Measurements from ENCODE around the gene UBL5.
"Not testable (repeated sequence)": the region's sequence is repeated elsewhere in the genome, so short reads cannot be mapped to it uniquely, and the experiment has no call there.

The UBL5 gene

GRCh38 chr19:9786342-9786741 lies 41.4 kb upstream of the UBL5 start:
- no peak overlapping the region for H2BK120ac ChIP-seq (ENCODE audit: insufficient read depth, low read length, poor library complexity)
- no peaks in the 10 kb centered on the region for H3K27me3 ChIP-seq (ENCODE audit: insufficient read depth, low read length)
- H2AK5ac ChIP-seq (ENCODE audit: low read length) = no peak overlapping the region
- H3K9me3 ChIP-seq (ENCODE audit: insufficient read depth, low read depth, low read length) = peaks cover 2% of the 10 kb centered on the region
- H3K4me3 ChIP-seq (ENCODE audit: low read depth, low read length) = no peak overlapping the region
- peak overlapping the region; percentile 97 for H3K4me2 ChIP-seq (ENCODE audit: low read length)
- H4K8ac ChIP-seq (ENCODE audit: low read depth, low read length) = peak overlapping the region; percentile 43
- H3K79me1 ChIP-seq (ENCODE audit: low read length) = peaks cover 3% of the 10 kb centered on the region
- no peak overlapping the region for H3K23ac ChIP-seq (ENCODE audit: low read length)
- H3K4me1 ChIP-seq (ENCODE audit: control insufficient read depth in 1 of 2, insufficient read depth in 2 of 2, low read length in 2 of 2) = peaks cover 0 to 6% of the 10 kb centered on the region in 2 experiments
- WGBS (ENCODE audit: extremely low coverage, insufficient coverage, insufficient read length) = no CpG with 5 or more reads among the region's 9 CpGs
- no peak overlapping the region for H3K27ac ChIP-seq (ENCODE audit: low read depth, low read length)
- H3K79me2 ChIP-seq (ENCODE audit: control insufficient read depth, insufficient read depth, low read length, poor library complexity) = no peaks in the 10 kb centered on the region
- peak overlapping the region; percentile 21 for H4K91ac ChIP-seq (ENCODE audit: low read depth, low read length)
- no peak overlapping the region for H4K12ac ChIP-seq (ENCODE audit: low read depth, low read length)
- H2BK5ac ChIP-seq (ENCODE audit: low read depth, low read length, poor library complexity) = no peak overlapping the region
- no peak overlapping the region for H3K4ac ChIP-seq (ENCODE audit: low read depth, low read length)
- no peak overlapping the region for H2BK12ac ChIP-seq (ENCODE audit: low read length)
- no peak overlapping the region for H2AFZ ChIP-seq (ENCODE audit: insufficient read depth, low read length, poor library complexity)
- H3K9ac ChIP-seq (ENCODE audit: low read length) = no peak overlapping the region
- peak overlapping the region; percentile 26 for H3K14ac ChIP-seq (ENCODE audit: low read length)
- H3K18ac ChIP-seq (ENCODE audit: low read length) = no peak overlapping the region
- H3K36me3 ChIP-seq (ENCODE audit: control insufficient read depth in 1 of 2, insufficient read depth in 2 of 2, low read length in 2 of 2) = no peaks in the 10 kb centered on the region
- DNase-seq = no peak

GRCh38 chr19:9786819-9787218 lies 40.9 kb upstream of the UBL5 start:
- H3K14ac ChIP-seq (ENCODE audit: low read length) = no peak overlapping the region
- H4K8ac ChIP-seq (ENCODE audit: low read depth, low read length) = no peak overlapping the region
- no peak overlapping the region for H3K18ac ChIP-seq (ENCODE audit: low read length)
- H3K4ac ChIP-seq (ENCODE audit: low read depth, low read length) = no peak overlapping the region
- H2AK5ac ChIP-seq (ENCODE audit: low read length) = no peak overlapping the region
- H2BK5ac ChIP-seq (ENCODE audit: low read depth, low read length, poor library complexity) = no peak overlapping the region
- H4K91ac ChIP-seq (ENCODE audit: low read depth, low read length) = no peak overlapping the region
- no peak overlapping the region for H4K12ac ChIP-seq (ENCODE audit: low read depth, low read length)
- no peak overlapping the region for H3K27ac ChIP-seq (ENCODE audit: low read depth, low read length)
- no peak overlapping the region for H2BK12ac ChIP-seq (ENCODE audit: low read length)
- H3K4me3 ChIP-seq (ENCODE audit: low read depth, low read length) = no peak overlapping the region
- no peaks in the 10 kb centered on the region for H3K79me2 ChIP-seq (ENCODE audit: control insufficient read depth, insufficient read depth, low read length, poor library complexity)
- no peaks in the 10 kb centered on the region for H3K27me3 ChIP-seq (ENCODE audit: insufficient read depth, low read length)
- H3K23ac ChIP-seq (ENCODE audit: low read length) = no peak overlapping the region
- no CpG with 5 or more reads among the region's 8 CpGs for WGBS (ENCODE audit: extremely low coverage, insufficient coverage, insufficient read length)
- H3K9me3 ChIP-seq (ENCODE audit: insufficient read depth, low read depth, low read length) = peaks cover 2% of the 10 kb centered on the region
- H3K9ac ChIP-seq (ENCODE audit: low read length) = no peak overlapping the region
- no peak overlapping the region for H2AFZ ChIP-seq (ENCODE audit: insufficient read depth, low read length, poor library complexity)
- no peak for DNase-seq
- peaks cover 0 to 6% of the 10 kb centered on the region in 2 experiments for H3K4me1 ChIP-seq (ENCODE audit: control insufficient read depth in 1 of 2, insufficient read depth in 2 of 2, low read length in 2 of 2)
- no peaks in the 10 kb centered on the region for H3K36me3 ChIP-seq (ENCODE audit: control insufficient read depth in 1 of 2, insufficient read depth in 2 of 2, low read length in 2 of 2)
- H2BK120ac ChIP-seq (ENCODE audit: insufficient read depth, low read length, poor library complexity) = no peak overlapping the region
- no peak overlapping the region for H3K4me2 ChIP-seq (ENCODE audit: low read length)
- peaks cover 3% of the 10 kb centered on the region for H3K79me1 ChIP-seq (ENCODE audit: low read length)

- H2BK120ac ChIP-seq (ENCODE audit: insufficient read depth, low read length, poor library complexity); H3K79me1 ChIP-seq (ENCODE audit: low read length); H3K4me3 ChIP-seq (ENCODE audit: low read depth, low read length); H3K14ac ChIP-seq (ENCODE audit: low read length); H3K27me3 ChIP-seq (ENCODE audit: insufficient read depth, low read length); H3K4me1 ChIP-seq (ENCODE audit: control insufficient read depth in 1 of 2, insufficient read depth in 2 of 2, low read length in 2 of 2); H3K23ac ChIP-seq (ENCODE audit: low read length); H3K79me2 ChIP-seq (ENCODE audit: control insufficient read depth, insufficient read depth, low read length, poor library complexity); H3K9ac ChIP-seq (ENCODE audit: low read length); H2BK5ac ChIP-seq (ENCODE audit: low read depth, low read length, poor library complexity); H3K27ac ChIP-seq (ENCODE audit: low read depth, low read length); H3K18ac ChIP-seq (ENCODE audit: low read length); H3K4ac ChIP-seq (ENCODE audit: low read depth, low read length); H2BK12ac ChIP-seq (ENCODE audit: low read length); H3K9me3 ChIP-seq (ENCODE audit: insufficient read depth, low read depth, low read length); H2AK5ac ChIP-seq (ENCODE audit: low read length); H2AFZ ChIP-seq (ENCODE audit: insufficient read depth, low read length, poor library complexity); DNase-seq; H4K91ac ChIP-seq (ENCODE audit: low read depth, low read length); H3K36me3 ChIP-seq (ENCODE audit: control insufficient read depth in 1 of 2, insufficient read depth in 2 of 2, low read length in 2 of 2); H4K8ac ChIP-seq (ENCODE audit: low read depth, low read length); H4K12ac ChIP-seq (ENCODE audit: low read depth, low read length); H3K4me2 ChIP-seq (ENCODE audit: low read length): not testable (repeated sequence)
- no CpG with 5 or more reads among the region's 13 CpGs for WGBS (ENCODE audit: extremely low coverage, insufficient coverage, insufficient read length)
These were observed 39.1 kb upstream of the UBL5 start for GRCh38 chr19:9788604-9789003.

- Histone ChIP-seq H2AFZ (ENCODE audit: insufficient read depth, low read length, poor library complexity) (no peak overlapping the region), H3K4me2 (ENCODE audit: low read length) (no peak overlapping the region), H3K4me1 (ENCODE audit: control insufficient read depth in 1 of 2, insufficient read depth in 2 of 2, low read length in 2 of 2) (peaks cover 3 to 6% of the 10 kb centered on the region in 2 experiments), H3K9me3 (ENCODE audit: insufficient read depth, low read depth, low read length) (no peaks in the 10 kb centered on the region), H2AK5ac (ENCODE audit: low read length) (no peak overlapping the region), H3K4ac (ENCODE audit: low read depth, low read length) (no peak overlapping the region), H4K91ac (ENCODE audit: low read depth, low read length) (no peak overlapping the region), H3K27ac (ENCODE audit: low read depth, low read length) (no peak overlapping the region), H3K18ac (ENCODE audit: low read length) (no peak overlapping the region), H3K27me3 (ENCODE audit: insufficient read depth, low read length) (no peaks in the 10 kb centered on the region), H3K36me3 (ENCODE audit: control insufficient read depth in 1 of 2, insufficient read depth in 2 of 2, low read length in 2 of 2) (no peaks in the 10 kb centered on the region), H3K79me2 (ENCODE audit: control insufficient read depth, insufficient read depth, low read length, poor library complexity) (peaks cover 2% of the 10 kb centered on the region), H3K14ac (ENCODE audit: low read length) (no peak overlapping the region), H2BK12ac (ENCODE audit: low read length) (no peak overlapping the region), H4K12ac (ENCODE audit: low read depth, low read length) (no peak overlapping the region), H3K79me1 (ENCODE audit: low read length) (peaks cover 10% of the 10 kb centered on the region), H3K9ac (ENCODE audit: low read length) (no peak overlapping the region), H4K8ac (ENCODE audit: low read depth, low read length) (no peak overlapping the region), H2BK5ac (ENCODE audit: low read depth, low read length, poor library complexity) (no peak overlapping the region), H2BK120ac (ENCODE audit: insufficient read depth, low read length, poor library complexity) (no peak overlapping the region), H3K23ac (ENCODE audit: low read length) (no peak overlapping the region), H3K4me3 (ENCODE audit: low read depth, low read length) (no peak overlapping the region)
- no peak for DNase-seq
- no CpG with 5 or more reads among the region's 11 CpGs for whole genome bisulfite sequencing (ENCODE audit: extremely low coverage, insufficient coverage, insufficient read length)
These were observed 38.7 kb upstream of the UBL5 start for GRCh38 chr19:9789066-9789465.
